Keratinocyte (primary cell): ENCODE data around the gene ENG.

Experiments
- EZH2 ChIP-seq: IDR thresholded peaks from one replicate; pipeline ENCODE4 v1.6.1; 2012; ENCODE audit warnings: inconsistent platforms, mild to moderate bottlenecking, low read length, moderate library complexity
- TF ChIP-seq, protein P1 (sequence below), 3 experiments: IDR thresholded peaks in 1 of 3; conservative IDR thresholded peaks in 1 of 3; optimal IDR thresholded peaks in 1 of 3; 2 replicates in 2 of 3; 3 replicates in 1 of 3; pipeline versions ENCODE3 to v1.5.1; 2011; ENCODE audit warnings: low read length in 3 of 3, mild to moderate bottlenecking in 3 of 3, moderate library complexity in 2 of 3, control low read depth in 1 of 3, inconsistent platforms in 1 of 3; ENCODE audit not compliant: insufficient read depth in 2 of 3; ENCODE audit errors: extremely low read depth in 1 of 3

GRCh38 chr9:127884427-127884911, 30.0 kb upstream of the ENG start:
- TF ChIP-seq, protein P1, sequence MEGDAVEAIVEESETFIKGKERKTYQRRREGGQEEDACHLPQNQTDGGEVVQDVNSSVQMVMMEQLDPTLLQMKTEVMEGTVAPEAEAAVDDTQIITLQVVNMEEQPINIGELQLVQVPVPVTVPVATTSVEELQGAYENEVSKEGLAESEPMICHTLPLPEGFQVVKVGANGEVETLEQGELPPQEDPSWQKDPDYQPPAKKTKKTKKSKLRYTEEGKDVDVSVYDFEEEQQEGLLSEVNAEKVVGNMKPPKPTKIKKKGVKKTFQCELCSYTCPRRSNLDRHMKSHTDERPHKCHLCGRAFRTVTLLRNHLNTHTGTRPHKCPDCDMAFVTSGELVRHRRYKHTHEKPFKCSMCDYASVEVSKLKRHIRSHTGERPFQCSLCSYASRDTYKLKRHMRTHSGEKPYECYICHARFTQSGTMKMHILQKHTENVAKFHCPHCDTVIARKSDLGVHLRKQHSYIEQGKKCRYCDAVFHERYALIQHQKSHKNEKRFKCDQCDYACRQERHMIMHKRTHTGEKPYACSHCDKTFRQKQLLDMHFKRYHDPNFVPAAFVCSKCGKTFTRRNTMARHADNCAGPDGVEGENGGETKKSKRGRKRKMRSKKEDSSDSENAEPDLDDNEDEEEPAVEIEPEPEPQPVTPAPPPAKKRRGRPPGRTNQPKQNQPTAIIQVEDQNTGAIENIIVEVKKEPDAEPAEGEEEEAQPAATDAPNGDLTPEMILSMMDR (optimal IDR thresholded peaks at IDR 0.05 in 1 of 3, IDR thresholded peaks at IDR 0.05 in 1 of 3, conservative IDR thresholded peaks at IDR 0.05 in 1 of 3; ENCODE audit: extremely low read depth in 1 of 3, insufficient read depth in 2 of 3, low read length in 3 of 3) = no peak
- no peak for TF ChIP-seq EZH2
